Gastrocnemius medialis (tissue), 4 donors: Measurements from ENCODE around the gene CCSER1.

Experiments used
- CTCF ChIP-seq, 5 experiments: fragments of 450-650 bp in 3 of 5; fragments of 200-600 bp in 2 of 5; sonication (generic) in 2 of 5; IDR thresholded peaks in 4 of 5; conservative IDR thresholded peaks in 1 of 5; 1 replicate in 4 of 5; 2 replicates in 1 of 5; pipeline ENCODE4 v1.5.1; 2016 to 2019; ENCODE audit warnings: antibody characterized with exemption in 5 of 5, mild to moderate bottlenecking in 3 of 5, moderate library complexity in 3 of 5
- POLR2A ChIP-seq, 2 donors: fragments of 450-650 bp; IDR thresholded peaks; one replicate each; pipeline ENCODE4 v1.6.1; 2017; ENCODE audit warnings: antibody characterized with exemption in 2 of 2, mild to moderate bottlenecking in 2 of 2, moderate library complexity in 2 of 2

GRCh38 chr4:90219822-90220221 is 92.6 kb downstream of the CCSER1 start:
- no peak for TF ChIP-seq POLR2A (IDR thresholded peaks at IDR 0.05)
- no peak for TF ChIP-seq CTCF (IDR thresholded peaks at IDR 0.05 in 4 of 5, conservative IDR thresholded peaks at IDR 0.05 in 1 of 5)
